WTC11 (cell line): ENCODE measurements around the gene BPHL. TPM values are rescaled to one million over a fixed set of nuclear protein-coding genes. Genes with fewer than 3 reads are reported as not detected.

Experiments used
- ATAC-seq: fragments of 200-7000 bp; cut with Tn5 transposase; 2 replicates; pipeline ENCODE4 v1.10.0; 2021; ENCODE audit warnings: mild to moderate bottlenecking, moderate library complexity
- CTCF ChIA-PET: fragments of 300-600 bp; sonication (Branson Sonifier 250); formaldehyde crosslinking; loops from one replicate; lab custom pipeline; 2021; ENCODE audit warnings: antibody characterized with exemption; lab: Charles Lee
- POLR2A ChIA-PET: fragments of 350-600 bp; sonication (Branson Sonifier 250); formaldehyde crosslinking; loops from one replicate; lab custom pipeline; 2021; ENCODE audit warnings: antibody characterized with exemption; lab: Charles Lee
- DNase-seq: peaks from one replicate; pipeline ENCODE4 v3.0.0; 2021; ENCODE audit warnings: low spot score
- H3K27ac Mint-ChIP-seq: 2 replicates; pipeline ENCODE4 v1.8.0; 2021; ENCODE audit warnings: mixed read lengths
- H3K27me3 Mint-ChIP-seq: 2 replicates; pipeline ENCODE4 v1.8.0; 2021; ENCODE audit warnings: low read depth, mild to moderate bottlenecking, moderate library complexity, mixed read lengths
- H3K36me3 Mint-ChIP-seq: 2 replicates; pipeline ENCODE4 v1.8.0; 2021; ENCODE audit warnings: mixed read lengths
- H3K4me1 Mint-ChIP-seq: 2 replicates; pipeline ENCODE4 v1.8.0; 2022; ENCODE audit warnings: mixed read lengths
- H3K4me3 Mint-ChIP-seq: 2 replicates; pipeline ENCODE4 v1.8.0; 2021; ENCODE audit warnings: mild to moderate bottlenecking, moderate library complexity, mixed read lengths
- H3K9me3 Mint-ChIP-seq: 2 replicates; pipeline ENCODE4 v1.8.0; 2021; ENCODE audit warnings: mixed read lengths
- AFF4 ChIP-seq: sonication (generic); formaldehyde crosslinking; IDR thresholded peaks from 2 replicates; pipeline ENCODE4 v1.8.1; 2023; ENCODE audit warnings: mild to moderate bottlenecking, missing genetic modification reagents, borderline replicate concordance
- ATF2 ChIP-seq: sonication (generic); formaldehyde crosslinking; IDR thresholded peaks from 2 replicates; pipeline ENCODE4 v1.8.1; 2022; ENCODE audit warnings: low read depth, missing genetic modification reagents, borderline replicate concordance
- ATF6 ChIP-seq: sonication (generic); formaldehyde crosslinking; IDR thresholded peaks from 2 replicates; pipeline ENCODE4 v1.8.1; 2023; ENCODE audit warnings: mild to moderate bottlenecking, missing genetic modification reagents
- CREM ChIP-seq: sonication (generic); formaldehyde crosslinking; IDR thresholded peaks from 2 replicates; pipeline ENCODE4 v1.8.1; 2022; ENCODE audit warnings: mild to moderate bottlenecking, missing genetic modification reagents, moderate library complexity
- ELF4 ChIP-seq: sonication (generic); formaldehyde crosslinking; IDR thresholded peaks from 2 replicates; pipeline ENCODE4 v1.8.1; 2022; ENCODE audit warnings: low read depth, mild to moderate bottlenecking, moderate library complexity, missing genetic modification reagents
- ERG ChIP-seq: fragments of 250-450 bp; sonication (Bioruptor Pico); IDR thresholded peaks from 2 replicates; pipeline ENCODE4 v1.8.0; 2021; ENCODE audit warnings: mild to moderate bottlenecking
- FOXJ3 ChIP-seq: sonication (generic); formaldehyde crosslinking; IDR thresholded peaks from 2 replicates; pipeline ENCODE4 v1.9.0; 2021; ENCODE audit warnings: missing genetic modification reagents, mild to moderate bottlenecking, borderline replicate concordance
- FOXK1 ChIP-seq: sonication (generic); formaldehyde crosslinking; IDR thresholded peaks from 2 replicates; pipeline ENCODE4 v1.8.0; 2022; ENCODE audit warnings: mild to moderate bottlenecking, moderate library complexity, missing genetic modification reagents
- FOXP1 ChIP-seq: sonication (generic); formaldehyde crosslinking; IDR thresholded peaks from 2 replicates; pipeline ENCODE4 v1.8.0; 2022; ENCODE audit warnings: missing genetic modification reagents, mild to moderate bottlenecking, moderate library complexity, borderline replicate concordance
- FOXP4 ChIP-seq: sonication (generic); formaldehyde crosslinking; IDR thresholded peaks from 2 replicates; pipeline ENCODE4 v1.8.0; 2022; ENCODE audit warnings: mild to moderate bottlenecking, missing genetic modification reagents
- JUN ChIP-seq: sonication (generic); formaldehyde crosslinking; IDR thresholded peaks from 2 replicates; pipeline ENCODE4 v1.8.0; 2023; ENCODE audit warnings: mild to moderate bottlenecking, missing genetic modification reagents
- NR3C1 ChIP-seq: sonication (generic); formaldehyde crosslinking; conservative IDR thresholded peaks from 2 replicates; pipeline ENCODE4 v1.8.1; 2023; ENCODE audit warnings: low read depth, mild to moderate bottlenecking, missing genetic modification reagents
- RELA ChIP-seq: sonication (generic); formaldehyde crosslinking; IDR thresholded peaks from 2 replicates; pipeline ENCODE4 v1.8.1; 2022; ENCODE audit warnings: missing genetic modification reagents, mild to moderate bottlenecking, borderline replicate concordance
- STAT6 ChIP-seq: sonication (generic); formaldehyde crosslinking; conservative IDR thresholded peaks from 2 replicates; pipeline ENCODE4 v1.8.1; 2023; ENCODE audit warnings: mild to moderate bottlenecking, low read depth, missing genetic modification reagents, moderate library complexity
- TEAD4 ChIP-seq: sonication (generic); formaldehyde crosslinking; IDR thresholded peaks from 2 replicates; pipeline ENCODE4 v1.8.0; 2022; ENCODE audit warnings: mild to moderate bottlenecking, missing genetic modification reagents
- ZNF219 ChIP-seq: sonication (generic); formaldehyde crosslinking; IDR thresholded peaks from 2 replicates; pipeline ENCODE4 v1.8.0; 2023; ENCODE audit warnings: missing genetic modification reagents, mild to moderate bottlenecking, borderline replicate concordance
- ZNF263 ChIP-seq: sonication (generic); formaldehyde crosslinking; IDR thresholded peaks from 2 replicates; pipeline ENCODE4 v1.8.1; 2022; ENCODE audit warnings: low read depth, mild to moderate bottlenecking, moderate library complexity, missing genetic modification reagents
- total RNA-seq: library from RNA; stranded (reverse); gene quantifications from 3 replicates; pipeline ENCODE4 v1.2.3, GENCODE V29; 2021

The BPHL gene
- total RNA-seq, 1 experiment from 2014 or later, result 29.7 TPM

- TF ChIP-seq ATF6 (CRISPR knock-in tag), result no peak
- no peak for TF ChIP-seq JUN (CRISPR knock-in tag)
- TF ChIP-seq ZNF263, result no peak
- no peak for TF ChIP-seq FOXP4
- TF ChIP-seq ELF4 (CRISPR knock-in tag), result no peak
- no peak for TF ChIP-seq TEAD4 (CRISPR knock-in tag)
Measured at GRCh38 chr6:3085074-3085473, 33.4 kb upstream of the BPHL start (continued).

- ATAC-seq, result no peak
- H3K9me3 Mint-ChIP-seq, result peaks cover 73% of the 10 kb centered on the region
- TF ChIP-seq FOXJ3 (CRISPR knock-in tag), result no peak
- no peak for TF ChIP-seq STAT6 (CRISPR knock-in tag)
- TF ChIP-seq FOXK1, result no peak
- no peak for TF ChIP-seq ERG (CRISPR knock-in tag)
- no peak overlapping the region for H3K27ac Mint-ChIP-seq
- CTCF ChIA-PET, result no interaction called here
- peaks cover 90% of the 10 kb centered on the region for H3K36me3 Mint-ChIP-seq
- H3K4me3 Mint-ChIP-seq, result no peak overlapping the region
- H3K27me3 Mint-ChIP-seq, result peaks cover 16% of the 10 kb centered on the region
- peaks cover 6% of the 10 kb centered on the region for H3K4me1 Mint-ChIP-seq
- POLR2A ChIA-PET, result no interaction called here
- no peak for DNase-seq
Measured at GRCh38 chr6:3086282-3086946, 32.1 kb upstream of the BPHL start.

GRCh38 chr6:3088446-3088845 lies 30.1 kb upstream of the BPHL start:
- CTCF ChIA-PET, result no interaction called here

GRCh38 chr6:3088968-3089367 lies 29.5 kb upstream of the BPHL start:
- ATAC-seq (no peak), DNase-seq (no peak)
- CTCF ChIA-PET, result no interaction called here
- no peaks in the 10 kb centered on the region for H3K4me1 Mint-ChIP-seq
- H3K27ac Mint-ChIP-seq, result no peak overlapping the region
- POLR2A ChIA-PET, result no interaction called here
- H3K36me3 Mint-ChIP-seq, result peaks cover 68% of the 10 kb centered on the region
- peaks cover 63% of the 10 kb centered on the region for H3K9me3 Mint-ChIP-seq
- H3K27me3 Mint-ChIP-seq, result peaks cover 16% of the 10 kb centered on the region
- no peak overlapping the region for H3K4me3 Mint-ChIP-seq
- TF ChIP-seq CREM (CRISPR knock-in tag), result no peak
- TF ChIP-seq AFF4 (CRISPR knock-in tag), result no peak
- TF ChIP-seq ATF2, result no peak
- TF ChIP-seq NR3C1 (CRISPR knock-in tag), result no peak
- TF ChIP-seq FOXP1, result no peak
- TF ChIP-seq RELA (CRISPR knock-in tag), result no peak

More at GRCh38 chr6:3088446-3088845, 30.1 kb upstream of the BPHL start:
- Mint-ChIP-seq H3K27me3 (peaks cover 16% of the 10 kb centered on the region), H3K27ac (no peak overlapping the region), H3K9me3 (peaks cover 67% of the 10 kb centered on the region), H3K4me3 (no peak overlapping the region), H3K4me1 (no peaks in the 10 kb centered on the region), H3K36me3 (peaks cover 72% of the 10 kb centered on the region)
- TF ChIP-seq ZNF219, result no peak
- no peak for ATAC-seq
- no peak for DNase-seq
- POLR2A ChIA-PET, result no interaction called here
